ENCODE results near the gene MARCHF10.

DNA sequence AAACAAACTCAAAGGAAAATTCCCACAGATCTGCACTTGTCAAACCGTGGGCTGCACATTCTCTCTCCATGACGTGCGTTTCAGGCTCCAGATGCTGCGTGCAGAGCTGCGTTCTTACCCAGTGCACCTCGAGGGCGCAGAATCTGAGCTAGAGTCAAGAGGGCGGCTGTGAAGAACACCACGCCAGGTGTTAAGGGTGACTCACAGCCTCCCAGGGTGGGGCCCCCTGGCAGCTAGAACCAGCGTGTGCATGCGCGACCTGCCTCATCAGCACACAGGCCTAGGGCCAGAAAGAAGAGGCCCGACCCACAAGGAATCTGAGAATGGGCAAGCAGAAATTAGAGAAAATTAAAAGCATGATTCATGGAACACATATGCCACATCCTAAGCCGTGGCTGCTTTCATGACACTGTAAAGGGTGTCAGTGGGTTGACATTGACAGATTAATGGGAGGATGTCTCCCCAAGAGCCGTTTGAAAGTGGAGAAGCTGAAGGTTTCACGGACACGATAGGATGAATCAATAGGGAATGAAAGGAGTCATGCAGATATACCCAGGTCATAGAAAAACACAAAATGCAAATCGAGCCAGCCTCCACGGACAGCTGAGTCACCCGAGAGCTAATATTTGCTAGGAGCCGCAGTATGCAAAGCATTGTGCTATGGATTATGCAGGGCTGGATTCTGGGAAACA is 29.0 kb downstream of the MARCHF10 start:
- TF ChIP-seq ATF7 (IDR thresholded peaks at IDR 0.05), result no peak
- no peak for TF ChIP-seq EZH2 (IDR thresholded peaks at IDR 0.05; ENCODE audit: borderline replicate concordance, low read depth, low read length)
- TF ChIP-seq, protein P1, sequence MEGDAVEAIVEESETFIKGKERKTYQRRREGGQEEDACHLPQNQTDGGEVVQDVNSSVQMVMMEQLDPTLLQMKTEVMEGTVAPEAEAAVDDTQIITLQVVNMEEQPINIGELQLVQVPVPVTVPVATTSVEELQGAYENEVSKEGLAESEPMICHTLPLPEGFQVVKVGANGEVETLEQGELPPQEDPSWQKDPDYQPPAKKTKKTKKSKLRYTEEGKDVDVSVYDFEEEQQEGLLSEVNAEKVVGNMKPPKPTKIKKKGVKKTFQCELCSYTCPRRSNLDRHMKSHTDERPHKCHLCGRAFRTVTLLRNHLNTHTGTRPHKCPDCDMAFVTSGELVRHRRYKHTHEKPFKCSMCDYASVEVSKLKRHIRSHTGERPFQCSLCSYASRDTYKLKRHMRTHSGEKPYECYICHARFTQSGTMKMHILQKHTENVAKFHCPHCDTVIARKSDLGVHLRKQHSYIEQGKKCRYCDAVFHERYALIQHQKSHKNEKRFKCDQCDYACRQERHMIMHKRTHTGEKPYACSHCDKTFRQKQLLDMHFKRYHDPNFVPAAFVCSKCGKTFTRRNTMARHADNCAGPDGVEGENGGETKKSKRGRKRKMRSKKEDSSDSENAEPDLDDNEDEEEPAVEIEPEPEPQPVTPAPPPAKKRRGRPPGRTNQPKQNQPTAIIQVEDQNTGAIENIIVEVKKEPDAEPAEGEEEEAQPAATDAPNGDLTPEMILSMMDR (IDR thresholded peaks at IDR 0.05 in 2 of 3, conservative IDR thresholded peaks at IDR 0.05 in 1 of 3; ENCODE audit: insufficient read depth in 2 of 3, low read depth in 1 of 3, low read length in 3 of 3), result no peak
- TF ChIP-seq, protein P2, sequence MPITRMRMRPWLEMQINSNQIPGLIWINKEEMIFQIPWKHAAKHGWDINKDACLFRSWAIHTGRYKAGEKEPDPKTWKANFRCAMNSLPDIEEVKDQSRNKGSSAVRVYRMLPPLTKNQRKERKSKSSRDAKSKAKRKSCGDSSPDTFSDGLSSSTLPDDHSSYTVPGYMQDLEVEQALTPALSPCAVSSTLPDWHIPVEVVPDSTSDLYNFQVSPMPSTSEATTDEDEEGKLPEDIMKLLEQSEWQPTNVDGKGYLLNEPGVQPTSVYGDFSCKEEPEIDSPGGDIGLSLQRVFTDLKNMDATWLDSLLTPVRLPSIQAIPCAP (CRISPR knock-in tag; IDR thresholded peaks at IDR 0.05; ENCODE audit: borderline replicate concordance), result no peak
- no peak for TF ChIP-seq TOE1 (IDR thresholded peaks at IDR 0.05; ENCODE audit: borderline replicate concordance)
- TF ChIP-seq TOE1 (CRISPR knock-in tag; IDR thresholded peaks at IDR 0.05; ENCODE audit: borderline replicate concordance, low read depth), result no peak
- TF ChIP-seq PHF8 (IDR thresholded peaks at IDR 0.05; ENCODE audit: borderline replicate concordance, low read length), result no peak
- TF ChIP-seq, protein P3, sequence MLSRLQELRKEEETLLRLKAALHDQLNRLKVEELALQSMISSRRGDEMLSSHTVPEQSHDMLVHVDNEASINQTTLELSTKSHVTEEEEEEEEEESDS (CRISPR knock-in tag; IDR thresholded peaks at IDR 0.05), result no peak
- no peak for TF ChIP-seq MXI1 (IDR thresholded peaks at IDR 0.05; ENCODE audit: low read depth, low read length)
- TF ChIP-seq, protein P4, sequence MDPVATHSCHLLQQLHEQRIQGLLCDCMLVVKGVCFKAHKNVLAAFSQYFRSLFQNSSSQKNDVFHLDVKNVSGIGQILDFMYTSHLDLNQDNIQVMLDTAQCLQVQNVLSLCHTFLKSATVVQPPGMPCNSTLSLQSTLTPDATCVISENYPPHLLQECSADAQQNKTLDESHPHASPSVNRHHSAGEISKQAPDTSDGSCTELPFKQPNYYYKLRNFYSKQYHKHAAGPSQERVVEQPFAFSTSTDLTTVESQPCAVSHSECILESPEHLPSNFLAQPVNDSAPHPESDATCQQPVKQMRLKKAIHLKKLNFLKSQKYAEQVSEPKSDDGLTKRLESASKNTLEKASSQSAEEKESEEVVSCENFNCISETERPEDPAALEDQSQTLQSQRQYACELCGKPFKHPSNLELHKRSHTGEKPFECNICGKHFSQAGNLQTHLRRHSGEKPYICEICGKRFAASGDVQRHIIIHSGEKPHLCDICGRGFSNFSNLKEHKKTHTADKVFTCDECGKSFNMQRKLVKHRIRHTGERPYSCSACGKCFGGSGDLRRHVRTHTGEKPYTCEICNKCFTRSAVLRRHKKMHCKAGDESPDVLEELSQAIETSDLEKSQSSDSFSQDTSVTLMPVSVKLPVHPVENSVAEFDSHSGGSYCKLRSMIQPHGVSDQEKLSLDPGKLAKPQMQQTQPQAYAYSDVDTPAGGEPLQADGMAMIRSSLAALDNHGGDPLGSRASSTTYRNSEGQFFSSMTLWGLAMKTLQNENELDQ (CRISPR knock-in tag; IDR thresholded peaks at IDR 0.05; ENCODE audit: borderline replicate concordance), result no peak

Measured in K562 (cell line).